Activated effector memory CD4-positive, alpha-beta T cell treated with Interleukin-2 at 50 U/mL for 16 hours (primary cell): Measurements from ENCODE around the gene HTR2B.
"Not testable (repeated sequence)": the region's sequence is repeated elsewhere in the genome, so short reads cannot be mapped to it uniquely, and the experiment has no call there.

Source experiments
- DNase-seq: peaks from one replicate; pipeline ENCODE4 v3.0.0-alpha.2; 2020

Gene HTR2B

GRCh38 chr2:231069379-231070054 is 55.3 kb downstream of the HTR2B start:
- no peak for DNase-seq

GRCh38 chr2:231068525-231069222 is 56.2 kb downstream of the HTR2B start:
- DNase-seq = no peak

GRCh38 chr2:231067531-231067930 is 57.3 kb downstream of the HTR2B start:
- DNase-seq = not testable (repeated sequence)

- DNase-seq = no peak
These were observed 58.9 kb downstream of the HTR2B start for GRCh38 chr2:231065966-231066365.

GRCh38 chr2:231063347-231063746 is 61.5 kb downstream of the HTR2B start:
- no peak for DNase-seq

- no peak for DNase-seq
These were observed 62.1 kb downstream of the HTR2B start for GRCh38 chr2:231062776-231063175.

- no peak for DNase-seq
These were observed 65.1 kb downstream of the HTR2B start for GRCh38 chr2:231059756-231060155.

- DNase-seq = no peak
These were observed 65.9 kb downstream of the HTR2B start for GRCh38 chr2:231058761-231059550.
